ENCODE results near the gene TBC1D2. TPM values are rescaled to one million over a fixed set of nuclear protein-coding genes. Genes with fewer than 3 reads are reported as not detected.
"Not testable (repeated sequence)": the region's sequence is repeated elsewhere in the genome, so short reads cannot be mapped to it uniquely, and the experiment has no call there.

TBC1D2 gene
- total and polyA plus RNA-seq, 2 donors (not counting 1 experiment from before 2014, with no cell fraction given) = 7.5 to 24.9 TPM

- no peak overlapping the region for H3K4me2 ChIP-seq (ENCODE audit: extremely low read depth, insufficient read depth, low read length)
- H3K4me1 ChIP-seq (ENCODE audit: control insufficient read depth, extremely low read depth, insufficient read depth, low read length) = no peaks in the 10 kb centered on the region
- no peaks in the 10 kb centered on the region for H3K36me3 ChIP-seq (ENCODE audit: control insufficient read depth, insufficient read depth, low read length)
- H3K27me3 ChIP-seq (ENCODE audit: control insufficient read depth, insufficient read depth, low read length) = peaks cover 20% of the 10 kb centered on the region
- no peak for TF ChIP-seq CTCF (conservative IDR thresholded peaks at IDR 0.05 in 1 of 2, IDR thresholded peaks at IDR 0.05 in 1 of 2; ENCODE audit: low read depth in 1 of 2, low read length in 2 of 2)
- no peak for TF ChIP-seq EZH2 (IDR thresholded peaks at IDR 0.05; ENCODE audit: low read length, missing control alignments)
- H3K9ac ChIP-seq (ENCODE audit: insufficient read depth, low read length) = no peak overlapping the region
- H2AFZ ChIP-seq (ENCODE audit: low read length) = no peak overlapping the region
- H3K4me3 ChIP-seq (replicated peaks in 1 of 4; ENCODE audit: control extremely low read depth in 1 of 4, insufficient read depth in 1 of 4, low read depth in 3 of 4, low read length in 4 of 4) = no peak overlapping the region
- no peak for DNase-seq (ENCODE audit: low read depth in 2 of 2)
- no peaks in the 10 kb centered on the region for H3K79me2 ChIP-seq (ENCODE audit: control insufficient read depth, insufficient read depth, low read length)
- H4K20me1 ChIP-seq (ENCODE audit: control insufficient read depth, extremely low read depth, insufficient read depth, low read length) = no peaks in the 10 kb centered on the region
- H3K27ac ChIP-seq (ENCODE audit: insufficient read depth, low read length) = no peak overlapping the region
- H3K9me3 ChIP-seq (ENCODE audit: control insufficient read depth, insufficient read depth, low read depth, low read length) = no peaks in the 10 kb centered on the region
Measured at GRCh38 chr9:98275159-98275558, 19.7 kb upstream of the TBC1D2 start.

GRCh38 chr9:98272083-98272482, 16.6 kb upstream of the TBC1D2 start:
- Histone ChIP-seq H3K4me2 (ENCODE audit: extremely low read depth, insufficient read depth, low read length) (no peak overlapping the region), H2AFZ (ENCODE audit: low read length) (no peak overlapping the region), H3K79me2 (ENCODE audit: control insufficient read depth, insufficient read depth, low read length) (no peaks in the 10 kb centered on the region), H3K9me3 (ENCODE audit: control insufficient read depth, insufficient read depth, low read depth, low read length) (no peaks in the 10 kb centered on the region), H3K9ac (ENCODE audit: insufficient read depth, low read length) (no peak overlapping the region), H3K4me1 (ENCODE audit: control insufficient read depth, extremely low read depth, insufficient read depth, low read length) (no peaks in the 10 kb centered on the region), H4K20me1 (ENCODE audit: control insufficient read depth, extremely low read depth, insufficient read depth, low read length) (no peaks in the 10 kb centered on the region), H3K4me3 (replicated peaks in 1 of 4; ENCODE audit: control extremely low read depth in 1 of 4, insufficient read depth in 1 of 4, low read depth in 3 of 4, low read length in 4 of 4) (no peak overlapping the region), H3K36me3 (ENCODE audit: control insufficient read depth, insufficient read depth, low read length) (no peaks in the 10 kb centered on the region), H3K27me3 (ENCODE audit: control insufficient read depth, insufficient read depth, low read length) (peaks cover 15% of the 10 kb centered on the region), H3K27ac (ENCODE audit: insufficient read depth, low read length) (no peak overlapping the region)
- DNase-seq (ENCODE audit: low read depth in 2 of 2) = no peak
- TF ChIP-seq CTCF (conservative IDR thresholded peaks at IDR 0.05 in 1 of 2, IDR thresholded peaks at IDR 0.05 in 1 of 2; ENCODE audit: low read depth in 1 of 2, low read length in 2 of 2) (no peak), EZH2 (IDR thresholded peaks at IDR 0.05; ENCODE audit: low read length, missing control alignments) (no peak)

DNA sequence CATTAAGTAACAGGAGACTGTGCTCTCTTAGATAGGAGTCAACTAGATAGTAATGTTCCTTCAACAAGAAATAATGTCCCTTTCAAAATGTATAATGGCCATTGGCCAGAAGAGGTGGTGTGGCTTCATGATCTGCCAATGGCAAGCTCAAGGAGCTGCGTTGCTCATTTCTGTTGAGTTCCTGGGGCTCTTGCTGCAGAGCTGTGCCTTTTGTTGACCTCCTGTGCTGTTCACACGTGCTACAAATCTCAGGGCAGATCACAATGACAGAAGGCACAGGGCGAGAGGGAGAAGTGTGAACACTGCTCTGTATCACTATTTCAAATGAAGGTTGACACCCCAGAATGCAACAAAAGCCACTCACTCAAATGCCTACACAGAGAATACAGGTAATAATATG, 16.0 kb upstream of the TBC1D2 start:
- Histone ChIP-seq H3K27me3 (ENCODE audit: control insufficient read depth, insufficient read depth, low read length) (peaks cover 13% of the 10 kb centered on the region), H3K9ac (ENCODE audit: insufficient read depth, low read length) (no peak overlapping the region), H3K4me3 (replicated peaks in 1 of 4; ENCODE audit: control extremely low read depth in 1 of 4, insufficient read depth in 1 of 4, low read depth in 3 of 4, low read length in 4 of 4) (no peak overlapping the region), H3K9me3 (ENCODE audit: control insufficient read depth, insufficient read depth, low read depth, low read length) (no peaks in the 10 kb centered on the region), H3K4me1 (ENCODE audit: control insufficient read depth, extremely low read depth, insufficient read depth, low read length) (no peaks in the 10 kb centered on the region), H3K4me2 (ENCODE audit: extremely low read depth, insufficient read depth, low read length) (no peak overlapping the region), H3K36me3 (ENCODE audit: control insufficient read depth, insufficient read depth, low read length) (no peaks in the 10 kb centered on the region), H3K27ac (ENCODE audit: insufficient read depth, low read length) (no peak overlapping the region), H4K20me1 (ENCODE audit: control insufficient read depth, extremely low read depth, insufficient read depth, low read length) (no peaks in the 10 kb centered on the region), H3K79me2 (ENCODE audit: control insufficient read depth, insufficient read depth, low read length) (no peaks in the 10 kb centered on the region), H2AFZ (ENCODE audit: low read length) (no peak overlapping the region)
- TF ChIP-seq EZH2 (IDR thresholded peaks at IDR 0.05; ENCODE audit: low read length, missing control alignments) = no peak
- no peak for TF ChIP-seq CTCF (conservative IDR thresholded peaks at IDR 0.05 in 1 of 2, IDR thresholded peaks at IDR 0.05 in 1 of 2; ENCODE audit: low read depth in 1 of 2, low read length in 2 of 2)
- no peak for DNase-seq (ENCODE audit: low read depth in 2 of 2)

DNA sequence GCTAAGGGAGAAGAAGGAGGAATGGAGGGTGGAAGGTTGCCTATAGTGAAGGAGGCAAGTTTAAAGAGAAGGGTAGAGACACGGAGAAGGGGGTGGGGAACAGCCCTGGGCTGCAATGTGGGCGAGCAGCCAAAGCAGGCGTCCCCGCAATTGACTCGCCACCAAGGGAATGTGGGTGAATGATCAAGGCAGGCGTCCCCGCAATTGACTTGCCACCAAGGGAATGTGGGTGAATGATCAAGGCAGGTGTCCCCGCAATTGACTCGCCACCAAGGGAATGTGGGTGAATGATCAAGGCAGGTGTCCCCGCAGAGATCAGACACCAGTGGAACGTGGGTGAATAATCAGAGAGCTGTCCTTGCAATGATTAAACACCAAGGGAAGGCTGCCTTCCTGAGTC, 14.8 kb upstream of the TBC1D2 start:
- H3K4me3 ChIP-seq (replicated peaks in 1 of 4; ENCODE audit: control extremely low read depth in 1 of 4, insufficient read depth in 1 of 4, low read depth in 3 of 4, low read length in 4 of 4); H4K20me1 ChIP-seq (ENCODE audit: control insufficient read depth, extremely low read depth, insufficient read depth, low read length); H3K27ac ChIP-seq (ENCODE audit: insufficient read depth, low read length); H3K27me3 ChIP-seq (ENCODE audit: control insufficient read depth, insufficient read depth, low read length); H3K9ac ChIP-seq (ENCODE audit: insufficient read depth, low read length); H2AFZ ChIP-seq (ENCODE audit: low read length); H3K4me2 ChIP-seq (ENCODE audit: extremely low read depth, insufficient read depth, low read length); H3K4me1 ChIP-seq (ENCODE audit: control insufficient read depth, extremely low read depth, insufficient read depth, low read length); H3K79me2 ChIP-seq (ENCODE audit: control insufficient read depth, insufficient read depth, low read length); DNase-seq (ENCODE audit: low read depth in 2 of 2); H3K36me3 ChIP-seq (ENCODE audit: control insufficient read depth, insufficient read depth, low read length); H3K9me3 ChIP-seq (ENCODE audit: control insufficient read depth, insufficient read depth, low read depth, low read length): not testable (repeated sequence)

DNA sequence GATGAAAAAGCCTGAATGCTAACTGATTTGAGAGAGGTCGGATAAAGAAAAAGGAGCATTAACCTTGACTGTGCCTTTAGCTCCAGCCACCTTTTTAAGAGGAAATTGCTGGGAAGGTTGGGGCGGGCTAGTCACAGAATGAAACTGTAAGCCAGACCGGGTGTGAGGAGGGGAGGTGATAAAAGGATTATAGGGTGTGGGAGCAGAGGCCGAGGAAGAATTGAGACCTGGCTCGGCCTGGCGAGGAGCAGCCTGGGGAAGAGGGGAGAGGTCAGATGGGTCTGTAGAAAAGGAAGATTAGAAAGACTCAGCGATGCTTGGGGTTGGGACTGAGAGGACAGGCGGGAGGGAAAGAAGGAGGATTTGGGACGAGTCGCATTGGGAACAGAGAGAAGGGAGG, 14.2 kb upstream of the TBC1D2 start:
- not testable (repeated sequence) for H3K27ac ChIP-seq (ENCODE audit: insufficient read depth, low read length); H3K36me3 ChIP-seq (ENCODE audit: control insufficient read depth, insufficient read depth, low read length); H4K20me1 ChIP-seq (ENCODE audit: control insufficient read depth, extremely low read depth, insufficient read depth, low read length); H3K4me1 ChIP-seq (ENCODE audit: control insufficient read depth, extremely low read depth, insufficient read depth, low read length); DNase-seq (ENCODE audit: low read depth in 2 of 2); H3K4me2 ChIP-seq (ENCODE audit: extremely low read depth, insufficient read depth, low read length); H3K4me3 ChIP-seq (replicated peaks in 1 of 4; ENCODE audit: control extremely low read depth in 1 of 4, insufficient read depth in 1 of 4, low read depth in 3 of 4, low read length in 4 of 4); H3K9me3 ChIP-seq (ENCODE audit: control insufficient read depth, insufficient read depth, low read depth, low read length); H3K27me3 ChIP-seq (ENCODE audit: control insufficient read depth, insufficient read depth, low read length); H3K9ac ChIP-seq (ENCODE audit: insufficient read depth, low read length); H2AFZ ChIP-seq (ENCODE audit: low read length); H3K79me2 ChIP-seq (ENCODE audit: control insufficient read depth, insufficient read depth, low read length)

Measured in fibroblast of lung (primary cell).